ENCODE data around the gene ALOX5AP.

GRCh38 chr13:30763786-30764413 lies 28.6 kb downstream of the ALOX5AP start:
- TF ChIP-seq POLR2A (IDR thresholded peaks at IDR 0.05) = no peak
- TF ChIP-seq, protein P1, sequence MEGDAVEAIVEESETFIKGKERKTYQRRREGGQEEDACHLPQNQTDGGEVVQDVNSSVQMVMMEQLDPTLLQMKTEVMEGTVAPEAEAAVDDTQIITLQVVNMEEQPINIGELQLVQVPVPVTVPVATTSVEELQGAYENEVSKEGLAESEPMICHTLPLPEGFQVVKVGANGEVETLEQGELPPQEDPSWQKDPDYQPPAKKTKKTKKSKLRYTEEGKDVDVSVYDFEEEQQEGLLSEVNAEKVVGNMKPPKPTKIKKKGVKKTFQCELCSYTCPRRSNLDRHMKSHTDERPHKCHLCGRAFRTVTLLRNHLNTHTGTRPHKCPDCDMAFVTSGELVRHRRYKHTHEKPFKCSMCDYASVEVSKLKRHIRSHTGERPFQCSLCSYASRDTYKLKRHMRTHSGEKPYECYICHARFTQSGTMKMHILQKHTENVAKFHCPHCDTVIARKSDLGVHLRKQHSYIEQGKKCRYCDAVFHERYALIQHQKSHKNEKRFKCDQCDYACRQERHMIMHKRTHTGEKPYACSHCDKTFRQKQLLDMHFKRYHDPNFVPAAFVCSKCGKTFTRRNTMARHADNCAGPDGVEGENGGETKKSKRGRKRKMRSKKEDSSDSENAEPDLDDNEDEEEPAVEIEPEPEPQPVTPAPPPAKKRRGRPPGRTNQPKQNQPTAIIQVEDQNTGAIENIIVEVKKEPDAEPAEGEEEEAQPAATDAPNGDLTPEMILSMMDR (IDR thresholded peaks at IDR 0.05) = no peak
